Measurements from ENCODE around the gene C1QTNF9. TPM values are rescaled to one million over a fixed set of nuclear protein-coding genes. Genes with fewer than 3 reads are reported as not detected.
A peak's percentile ranks its signal among the peaks of the same experiment; 100 is the strongest.
"Not testable (repeated sequence)": the region's sequence is repeated elsewhere in the genome, so short reads cannot be mapped to it uniquely, and the experiment has no call there.

C1QTNF9 gene
- total RNA-seq, 1 experiment from 2014 or later = not detected

GRCh38 chr13:24362435-24362952, 53.1 kb downstream of the C1QTNF9 start:
- no peak overlapping the region for H3K9ac ChIP-seq (ENCODE audit: low read length)
- no peak for DNase-seq
- no peaks in the 10 kb centered on the region for H3K36me3 ChIP-seq (ENCODE audit: insufficient read depth, low read length)
- no peak overlapping the region for H2AFZ ChIP-seq (ENCODE audit: low read length)
- H3K79me2 ChIP-seq (ENCODE audit: low read length) = no peaks in the 10 kb centered on the region
- no peak overlapping the region for H3K4me3 ChIP-seq (ENCODE audit: low read length)
- H3K4me2 ChIP-seq (ENCODE audit: low read depth, low read length, poor library complexity, severe bottlenecking) = no peak overlapping the region
- H4K20me1 ChIP-seq (ENCODE audit: insufficient read depth, low read depth, low read length) = no peaks in the 10 kb centered on the region
- no peak overlapping the region for H3K27ac ChIP-seq (ENCODE audit: low read length)
- no peaks in the 10 kb centered on the region for H3K9me3 ChIP-seq (ENCODE audit: low read length)
- H3K9me2 ChIP-seq (replicated peaks; ENCODE audit: insufficient read depth, low read length) = no peaks in the 10 kb centered on the region
- no peaks in the 10 kb centered on the region for H3K4me1 ChIP-seq (ENCODE audit: low read length)
- H3K27me3 ChIP-seq (ENCODE audit: low read length) = no peaks in the 10 kb centered on the region

- Histone ChIP-seq H3K9me3 (ENCODE audit: low read length) (no peaks in the 10 kb centered on the region), H3K36me3 (ENCODE audit: insufficient read depth, low read length) (no peaks in the 10 kb centered on the region), H3K79me2 (ENCODE audit: low read length) (no peaks in the 10 kb centered on the region), H3K27me3 (ENCODE audit: low read length) (no peaks in the 10 kb centered on the region), H3K4me1 (ENCODE audit: low read length) (no peaks in the 10 kb centered on the region), H2AFZ (ENCODE audit: low read length) (no peak overlapping the region), H3K4me2 (ENCODE audit: low read depth, low read length, poor library complexity, severe bottlenecking) (no peak overlapping the region), H3K27ac (ENCODE audit: low read length) (no peak overlapping the region), H3K9me2 (replicated peaks; ENCODE audit: insufficient read depth, low read length) (no peaks in the 10 kb centered on the region), H3K9ac (ENCODE audit: low read length) (no peak overlapping the region), H3K4me3 (ENCODE audit: low read length) (no peak overlapping the region), H4K20me1 (ENCODE audit: insufficient read depth, low read depth, low read length) (no peaks in the 10 kb centered on the region)
- DNase-seq = no peak
These were observed 55.8 kb downstream of the C1QTNF9 start for GRCh38 chr13:24365191-24365590.

GRCh38 chr13:24366315-24366714, 56.9 kb downstream of the C1QTNF9 start:
- not testable (repeated sequence) for H3K27me3 ChIP-seq (ENCODE audit: low read length); H3K4me2 ChIP-seq (ENCODE audit: low read depth, low read length, poor library complexity, severe bottlenecking); H3K4me1 ChIP-seq (ENCODE audit: low read length); H3K79me2 ChIP-seq (ENCODE audit: low read length); H3K9me3 ChIP-seq (ENCODE audit: low read length); H3K36me3 ChIP-seq (ENCODE audit: insufficient read depth, low read length); DNase-seq; H4K20me1 ChIP-seq (ENCODE audit: insufficient read depth, low read depth, low read length); H3K9me2 ChIP-seq (replicated peaks; ENCODE audit: insufficient read depth, low read length); H2AFZ ChIP-seq (ENCODE audit: low read length); H3K27ac ChIP-seq (ENCODE audit: low read length); H3K4me3 ChIP-seq (ENCODE audit: low read length); H3K9ac ChIP-seq (ENCODE audit: low read length)

DNA sequence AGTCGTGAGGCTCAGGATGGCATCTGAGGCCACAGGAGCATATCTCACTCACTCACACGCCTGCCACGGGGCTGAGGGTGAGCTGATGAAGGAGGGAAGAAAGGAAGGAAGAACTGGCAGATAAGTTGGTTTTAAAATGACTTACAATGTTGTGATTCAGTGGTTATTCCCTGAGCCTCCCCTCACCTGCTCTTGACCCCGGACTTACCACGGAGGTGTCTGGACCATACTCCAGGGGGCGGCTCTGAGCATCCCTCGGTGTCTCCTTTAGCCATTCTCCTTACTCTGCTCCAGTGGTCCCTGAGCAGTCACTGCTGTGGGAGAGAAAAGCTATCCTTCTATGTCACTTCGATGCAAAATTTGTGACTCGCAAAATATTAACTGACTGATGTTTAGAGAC, 61.9 kb downstream of the C1QTNF9 start:
- not testable (repeated sequence) for H3K27me3 ChIP-seq (ENCODE audit: low read length); H3K4me1 ChIP-seq (ENCODE audit: low read length); H3K36me3 ChIP-seq (ENCODE audit: insufficient read depth, low read length); H3K9me2 ChIP-seq (replicated peaks; ENCODE audit: insufficient read depth, low read length); H3K9ac ChIP-seq (ENCODE audit: low read length); H4K20me1 ChIP-seq (ENCODE audit: insufficient read depth, low read depth, low read length); H3K27ac ChIP-seq (ENCODE audit: low read length); H3K4me3 ChIP-seq (ENCODE audit: low read length); H2AFZ ChIP-seq (ENCODE audit: low read length); H3K9me3 ChIP-seq (ENCODE audit: low read length); H3K4me2 ChIP-seq (ENCODE audit: low read depth, low read length, poor library complexity, severe bottlenecking); H3K79me2 ChIP-seq (ENCODE audit: low read length)
- DNase-seq = peak; percentile 46

Other genes with a start within 250 kb of the C1QTNF9 start
- gene SPATA13, start 148.9 kb upstream of the C1QTNF9 start, total RNA-seq (2014; rRNA removed; shearing (Covaris generic); ENCODE audit: low replicate concordance) = 1.7 and 2.1 TPM in 2 replicates
- 23.1 and 33.0 TPM in 2 replicates for gene PARP4, start 203.2 kb downstream of the C1QTNF9 start, total RNA-seq (2014; rRNA removed; shearing (Covaris generic); ENCODE audit: low replicate concordance)

Measured in Karpas-422 (cell line).